Measurements from ENCODE around the gene GRB7. TPM values are rescaled to one million over a fixed set of nuclear protein-coding genes. Genes with fewer than 3 reads are reported as not detected.
"Not testable (repeated sequence)": the region's sequence is repeated elsewhere in the genome, so short reads cannot be mapped to it uniquely, and the experiment has no call there.

Gene GRB7
- total and polyA plus RNA-seq, 2 experiments from 2014 or later, result 1.8 to 6.6 TPM

GRCh38 chr17:39717660-39718059 lies 20.1 kb upstream of the GRB7 start:
- H3K4me3 ChIP-seq, result no peak overlapping the region
- peaks cover 73% of the 10 kb centered on the region for H3K36me3 ChIP-seq
- no peaks in the 10 kb centered on the region for H3K9me3 ChIP-seq (ENCODE audit: low read depth)
- no peak for TF ChIP-seq CTCF (IDR thresholded peaks at IDR 0.05; ENCODE audit: low read depth, low read length)
- H3K27me3 ChIP-seq, result no peaks in the 10 kb centered on the region
- no peaks in the 10 kb centered on the region for H3K4me1 ChIP-seq (ENCODE audit: low read depth)
- H3K27ac ChIP-seq, result no peak overlapping the region
- no peak for DNase-seq (ENCODE audit: low read depth in 1 of 2, low spot score in 1 of 2)

- TF ChIP-seq CTCF (IDR thresholded peaks at IDR 0.05; ENCODE audit: low read depth, low read length), result no peak
- no peak overlapping the region for H3K27ac ChIP-seq
- H3K4me1 ChIP-seq (ENCODE audit: low read depth), result no peaks in the 10 kb centered on the region
- H3K36me3 ChIP-seq, result peaks cover 70% of the 10 kb centered on the region
- H3K27me3 ChIP-seq, result no peaks in the 10 kb centered on the region
- H3K9me3 ChIP-seq (ENCODE audit: low read depth), result no peaks in the 10 kb centered on the region
- H3K4me3 ChIP-seq, result no peak overlapping the region
- no peak for DNase-seq (ENCODE audit: low read depth in 1 of 2, low spot score in 1 of 2)
Measured at GRCh38 chr17:39719563-39720355, 18.0 kb upstream of the GRB7 start.

- Histone ChIP-seq H3K4me3 (no peak overlapping the region), H3K4me1 (ENCODE audit: low read depth) (no peaks in the 10 kb centered on the region), H3K9me3 (ENCODE audit: low read depth) (no peaks in the 10 kb centered on the region), H3K27me3 (no peaks in the 10 kb centered on the region), H3K36me3 (peaks cover 59% of the 10 kb centered on the region), H3K27ac (no peak overlapping the region)
- no peak for DNase-seq (ENCODE audit: low read depth in 1 of 2, low spot score in 1 of 2)
- TF ChIP-seq CTCF (IDR thresholded peaks at IDR 0.05; ENCODE audit: low read depth, low read length), result no peak
Measured at GRCh38 chr17:39722104-39722503, 15.6 kb upstream of the GRB7 start.

- DNase-seq (ENCODE audit: low read depth in 1 of 2, low spot score in 1 of 2), result no peak
- no peaks in the 10 kb centered on the region for H3K27me3 ChIP-seq
- H3K27ac ChIP-seq, result no peak overlapping the region
- H3K4me1 ChIP-seq (ENCODE audit: low read depth), result no peaks in the 10 kb centered on the region
- H3K36me3 ChIP-seq, result peaks cover 48% of the 10 kb centered on the region
- no peak for TF ChIP-seq CTCF (IDR thresholded peaks at IDR 0.05; ENCODE audit: low read depth, low read length)
- H3K4me3 ChIP-seq, result no peak overlapping the region
- H3K9me3 ChIP-seq (ENCODE audit: low read depth), result no peaks in the 10 kb centered on the region
Measured at GRCh38 chr17:39722965-39723848, 14.5 kb upstream of the GRB7 start.

GRCh38 chr17:39724731-39725130 lies 13.0 kb upstream of the GRB7 start:
- Histone ChIP-seq H3K27me3 (no peaks in the 10 kb centered on the region), H3K4me3 (no peak overlapping the region), H3K27ac (no peak overlapping the region), H3K36me3 (peaks cover 38% of the 10 kb centered on the region), H3K9me3 (ENCODE audit: low read depth) (no peaks in the 10 kb centered on the region), H3K4me1 (ENCODE audit: low read depth) (no peaks in the 10 kb centered on the region)
- DNase-seq (ENCODE audit: low read depth in 1 of 2, low spot score in 1 of 2), result no peak
- TF ChIP-seq CTCF (IDR thresholded peaks at IDR 0.05; ENCODE audit: low read depth, low read length), result no peak

GRCh38 chr17:39725923-39726322 lies 11.8 kb upstream of the GRB7 start:
- H3K9me3 ChIP-seq (ENCODE audit: low read depth); DNase-seq (ENCODE audit: low read depth in 1 of 2, low spot score in 1 of 2); H3K27ac ChIP-seq; H3K4me1 ChIP-seq (ENCODE audit: low read depth); H3K27me3 ChIP-seq; H3K4me3 ChIP-seq: not testable (repeated sequence)
- H3K36me3 ChIP-seq, result peaks cover 36% of the 10 kb centered on the region

Data from cardiac muscle cell (in vitro differentiated cells and primary cell).